Measurements from ENCODE around the gene HOXC13.

HOXC13 gene

GRCh38 chr12:53976172-53976822 lies 37.7 kb downstream of the HOXC13 start:
- H3K9ac ChIP-seq (ENCODE audit: low read depth in 1 of 2, low read length in 2 of 2), result no peak overlapping the region
- no peaks in the 10 kb centered on the region for H3K36me3 ChIP-seq (ENCODE audit: control insufficient read depth in 2 of 2, insufficient read depth in 2 of 2, low read length in 2 of 2)
- peaks cover 72 to 81% of the 10 kb centered on the region in 2 donors for H3K27me3 ChIP-seq (ENCODE audit: control insufficient read depth in 2 of 2, insufficient read depth in 2 of 2, low read length in 2 of 2)
- H3K4me1 ChIP-seq (ENCODE audit: control insufficient read depth in 2 of 2, insufficient read depth in 2 of 2, low read length in 2 of 2), result peaks cover 0 to 5% of the 10 kb centered on the region in 2 donors
- no peak overlapping the region for H3K4me3 ChIP-seq (ENCODE audit: low read length in 2 of 2)
- H3K9me3 ChIP-seq (ENCODE audit: control insufficient read depth in 2 of 2, low read length in 2 of 2), result peaks cover 0 to 9% of the 10 kb centered on the region in 2 donors
- no peak overlapping the region for H3K27ac ChIP-seq (ENCODE audit: low read depth in 2 of 2, low read length in 2 of 2)

GRCh38 chr12:53976823-53977595 lies 38.4 kb downstream of the HOXC13 start:
- Histone ChIP-seq H3K9me3 (ENCODE audit: control insufficient read depth in 2 of 2, low read length in 2 of 2) (peaks cover 0 to 9% of the 10 kb centered on the region in 2 donors), H3K4me1 (ENCODE audit: control insufficient read depth in 2 of 2, insufficient read depth in 2 of 2, low read length in 2 of 2) (peaks cover 0 to 5% of the 10 kb centered on the region in 2 donors), H3K4me3 (ENCODE audit: low read length in 2 of 2) (no peak overlapping the region), H3K27me3 (ENCODE audit: control insufficient read depth in 2 of 2, insufficient read depth in 2 of 2, low read length in 2 of 2) (peaks cover 71 to 82% of the 10 kb centered on the region in 2 donors), H3K9ac (ENCODE audit: low read depth in 1 of 2, low read length in 2 of 2) (no peak overlapping the region), H3K36me3 (ENCODE audit: control insufficient read depth in 2 of 2, insufficient read depth in 2 of 2, low read length in 2 of 2) (no peaks in the 10 kb centered on the region), H3K27ac (ENCODE audit: low read depth in 2 of 2, low read length in 2 of 2) (no peak overlapping the region)

GRCh38 chr12:53977596-53978445 lies 39.2 kb downstream of the HOXC13 start:
- H3K27ac ChIP-seq (ENCODE audit: low read depth in 2 of 2, low read length in 2 of 2), result no peak overlapping the region
- H3K4me3 ChIP-seq (ENCODE audit: low read length in 2 of 2), result no peak overlapping the region
- H3K27me3 ChIP-seq (ENCODE audit: control insufficient read depth in 2 of 2, insufficient read depth in 2 of 2, low read length in 2 of 2), result peaks cover 71 to 82% of the 10 kb centered on the region in 2 donors
- peaks cover 0 to 5% of the 10 kb centered on the region in 2 donors for H3K4me1 ChIP-seq (ENCODE audit: control insufficient read depth in 2 of 2, insufficient read depth in 2 of 2, low read length in 2 of 2)
- H3K36me3 ChIP-seq (ENCODE audit: control insufficient read depth in 2 of 2, insufficient read depth in 2 of 2, low read length in 2 of 2), result no peaks in the 10 kb centered on the region
- no peak overlapping the region for H3K9ac ChIP-seq (ENCODE audit: low read depth in 1 of 2, low read length in 2 of 2)
- peaks cover 0 to 9% of the 10 kb centered on the region in 2 donors for H3K9me3 ChIP-seq (ENCODE audit: control insufficient read depth in 2 of 2, low read length in 2 of 2)

GRCh38 chr12:53978477-53979356 lies 40.1 kb downstream of the HOXC13 start:
- H3K27ac ChIP-seq (ENCODE audit: low read depth in 2 of 2, low read length in 2 of 2), result no peak overlapping the region
- H3K9ac ChIP-seq (ENCODE audit: low read depth in 1 of 2, low read length in 2 of 2), result no peak overlapping the region
- H3K4me1 ChIP-seq (ENCODE audit: control insufficient read depth in 2 of 2, insufficient read depth in 2 of 2, low read length in 2 of 2), result peaks cover 0 to 5% of the 10 kb centered on the region in 2 donors
- H3K27me3 ChIP-seq (ENCODE audit: control insufficient read depth in 2 of 2, insufficient read depth in 2 of 2, low read length in 2 of 2), result peaks cover 75 to 82% of the 10 kb centered on the region in 2 donors
- no peak overlapping the region for H3K4me3 ChIP-seq (ENCODE audit: low read length in 2 of 2)
- peaks cover 0 to 4% of the 10 kb centered on the region in 2 donors for H3K9me3 ChIP-seq (ENCODE audit: control insufficient read depth in 2 of 2, low read length in 2 of 2)
- no peaks in the 10 kb centered on the region for H3K36me3 ChIP-seq (ENCODE audit: control insufficient read depth in 2 of 2, insufficient read depth in 2 of 2, low read length in 2 of 2)

GRCh38 chr12:53980104-53980801 lies 41.6 kb downstream of the HOXC13 start:
- no peak overlapping the region for H3K4me3 ChIP-seq (ENCODE audit: low read length in 2 of 2)
- no peaks in the 10 kb centered on the region for H3K36me3 ChIP-seq (ENCODE audit: control insufficient read depth in 2 of 2, insufficient read depth in 2 of 2, low read length in 2 of 2)
- peaks cover 1 to 5% of the 10 kb centered on the region in 2 donors for H3K4me1 ChIP-seq (ENCODE audit: control insufficient read depth in 2 of 2, insufficient read depth in 2 of 2, low read length in 2 of 2)
- peaks cover 83 to 88% of the 10 kb centered on the region in 2 donors for H3K27me3 ChIP-seq (ENCODE audit: control insufficient read depth in 2 of 2, insufficient read depth in 2 of 2, low read length in 2 of 2)
- peaks cover 0 to 4% of the 10 kb centered on the region in 2 donors for H3K9me3 ChIP-seq (ENCODE audit: control insufficient read depth in 2 of 2, low read length in 2 of 2)
- H3K9ac ChIP-seq (ENCODE audit: low read depth in 1 of 2, low read length in 2 of 2), result no peak overlapping the region
- H3K27ac ChIP-seq (ENCODE audit: low read depth in 2 of 2, low read length in 2 of 2), result no peak overlapping the region

GRCh38 chr12:53980802-53981496 lies 42.3 kb downstream of the HOXC13 start:
- Histone ChIP-seq H3K9ac (ENCODE audit: low read depth in 1 of 2, low read length in 2 of 2) (no peak overlapping the region), H3K4me1 (ENCODE audit: control insufficient read depth in 2 of 2, insufficient read depth in 2 of 2, low read length in 2 of 2) (peaks cover 2 to 5% of the 10 kb centered on the region in 2 donors), H3K36me3 (ENCODE audit: control insufficient read depth in 2 of 2, insufficient read depth in 2 of 2, low read length in 2 of 2) (no peaks in the 10 kb centered on the region), H3K4me3 (ENCODE audit: low read length in 2 of 2) (no peak overlapping the region), H3K27me3 (ENCODE audit: control insufficient read depth in 2 of 2, insufficient read depth in 2 of 2, low read length in 2 of 2) (peaks cover 86 to 89% of the 10 kb centered on the region in 2 donors), H3K9me3 (ENCODE audit: control insufficient read depth in 2 of 2, low read length in 2 of 2) (no peaks in the 10 kb centered on the region), H3K27ac (ENCODE audit: low read depth in 2 of 2, low read length in 2 of 2) (no peak overlapping the region)

- Histone ChIP-seq H3K4me3 (ENCODE audit: low read length in 2 of 2) (no peak overlapping the region), H3K27me3 (ENCODE audit: control insufficient read depth in 2 of 2, insufficient read depth in 2 of 2, low read length in 2 of 2) (peaks cover 86 to 89% of the 10 kb centered on the region in 2 donors), H3K27ac (ENCODE audit: low read depth in 2 of 2, low read length in 2 of 2) (no peak overlapping the region)
Measured at GRCh38 chr12:53981634-53982565, 43.3 kb downstream of the HOXC13 start.

More at GRCh38 chr12:53981634-53982565, 43.3 kb downstream of the HOXC13 start:
- Histone ChIP-seq H3K9ac (ENCODE audit: low read depth in 1 of 2, low read length in 2 of 2) (no peak overlapping the region), H3K4me1 (ENCODE audit: control insufficient read depth in 2 of 2, insufficient read depth in 2 of 2, low read length in 2 of 2) (peaks cover 2 to 5% of the 10 kb centered on the region in 2 donors), H3K9me3 (ENCODE audit: control insufficient read depth in 2 of 2, low read length in 2 of 2) (no peaks in the 10 kb centered on the region), H3K36me3 (ENCODE audit: control insufficient read depth in 2 of 2, insufficient read depth in 2 of 2, low read length in 2 of 2) (no peaks in the 10 kb centered on the region)

Data from mucosa of rectum (tissue), 2 donors.